ENCODE results near the gene FGFR4.

Gene FGFR4

DNA sequence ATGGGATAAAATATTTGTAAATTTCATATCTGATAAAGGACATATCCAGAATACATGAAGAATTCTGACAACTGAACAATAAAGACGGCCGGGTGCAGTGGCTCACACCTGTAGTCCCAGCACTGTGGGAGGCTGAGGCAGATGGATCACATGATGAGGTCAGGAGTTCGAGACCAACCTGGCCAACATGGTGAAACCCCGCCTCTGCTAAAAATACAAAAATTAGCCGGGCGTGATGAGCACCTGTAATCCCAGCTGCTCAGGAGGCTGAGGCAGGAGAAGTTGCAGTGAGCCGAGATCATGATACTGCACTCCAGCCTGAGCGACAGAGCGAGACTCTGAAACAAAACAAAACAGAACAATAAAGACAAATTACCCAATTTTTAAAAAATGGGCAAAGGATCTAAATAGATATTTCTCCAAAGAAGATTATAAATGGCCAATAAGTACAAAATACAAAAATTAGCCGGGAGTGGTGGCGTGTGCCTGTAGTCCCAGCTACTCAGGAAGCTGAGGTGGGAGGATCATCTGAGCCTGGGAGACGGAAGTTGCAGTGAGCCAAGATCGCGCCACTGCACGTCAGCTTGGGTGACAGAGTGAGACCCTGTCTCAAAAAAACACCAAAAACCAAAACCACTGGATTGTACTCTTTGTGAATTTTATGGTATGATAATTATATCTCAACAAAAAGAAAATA is 37.2 kb downstream of the FGFR4 start:
- Histone ChIP-seq H3K79me2 (ENCODE audit: insufficient read depth, low read length) (no peaks in the 10 kb centered on the region), H3K27me3 (ENCODE audit: low read length) (no peaks in the 10 kb centered on the region), H3K9me2 (replicated peaks; ENCODE audit: insufficient read depth, low read length) (no peaks in the 10 kb centered on the region), H3K27ac (ENCODE audit: low read depth, low read length) (peak overlapping the region; percentile 97), H2AFZ (ENCODE audit: low read depth, low read length, severe bottlenecking) (peak overlapping the region; percentile 46), H3K9me3 (ENCODE audit: insufficient read depth, low read length) (no peaks in the 10 kb centered on the region), H4K20me1 (ENCODE audit: low read depth, low read length) (no peaks in the 10 kb centered on the region), H3F3A (ENCODE audit: insufficient read depth) (peaks cover 40% of the 10 kb centered on the region), H3K4me3 (ENCODE audit: insufficient read depth, low read length, poor library complexity, severe bottlenecking) (peak overlapping the region; percentile 44), H3K36me3 (ENCODE audit: low read length) (no peaks in the 10 kb centered on the region), H3K9ac (ENCODE audit: low read length) (peak overlapping the region; percentile 53), H3K4me2 (ENCODE audit: low read depth, low read length, poor library complexity, severe bottlenecking) (peak overlapping the region; percentile 91)
- TF ChIP-seq CTCF (IDR thresholded peaks at IDR 0.05; ENCODE audit: insufficient read depth, low read length, poor library complexity, severe bottlenecking) (no peak), EZH2phosphoT487 (conservative IDR thresholded peaks at IDR 0.05; ENCODE audit: low read length) (no peak)

GRCh38 chr5:177124486-177124991 is 37.8 kb downstream of the FGFR4 start:
- H3K9ac ChIP-seq (ENCODE audit: low read length) = peak overlapping the region; percentile 53
- no peaks in the 10 kb centered on the region for H3K27me3 ChIP-seq (ENCODE audit: low read length)
- no peaks in the 10 kb centered on the region for H3K79me2 ChIP-seq (ENCODE audit: insufficient read depth, low read length)
- no peaks in the 10 kb centered on the region for H4K20me1 ChIP-seq (ENCODE audit: low read depth, low read length)
- peak overlapping the region; percentile 97 for H3K27ac ChIP-seq (ENCODE audit: low read depth, low read length)
- H3K4me2 ChIP-seq (ENCODE audit: low read depth, low read length, poor library complexity, severe bottlenecking) = peak overlapping the region; percentile 91
- H2AFZ ChIP-seq (ENCODE audit: low read depth, low read length, severe bottlenecking) = peak overlapping the region; percentile 46
- peaks cover 46% of the 10 kb centered on the region for H3F3A ChIP-seq (ENCODE audit: insufficient read depth)
- no peaks in the 10 kb centered on the region for H3K9me3 ChIP-seq (ENCODE audit: insufficient read depth, low read length)
- no peak for TF ChIP-seq EZH2phosphoT487 (conservative IDR thresholded peaks at IDR 0.05; ENCODE audit: low read length)
- no peak for TF ChIP-seq CTCF (IDR thresholded peaks at IDR 0.05; ENCODE audit: insufficient read depth, low read length, poor library complexity, severe bottlenecking)
- H3K4me3 ChIP-seq (ENCODE audit: insufficient read depth, low read length, poor library complexity, severe bottlenecking) = peak overlapping the region; percentile 44
- H3K9me2 ChIP-seq (replicated peaks; ENCODE audit: insufficient read depth, low read length) = no peaks in the 10 kb centered on the region
- H3K36me3 ChIP-seq (ENCODE audit: low read length) = no peaks in the 10 kb centered on the region

GRCh38 chr5:177126771-177127170 is 40.1 kb downstream of the FGFR4 start:
- no peaks in the 10 kb centered on the region for H4K20me1 ChIP-seq (ENCODE audit: low read depth, low read length)
- no peaks in the 10 kb centered on the region for H3K27me3 ChIP-seq (ENCODE audit: low read length)
- H2AFZ ChIP-seq (ENCODE audit: low read depth, low read length, severe bottlenecking) = no peak overlapping the region
- H3K4me2 ChIP-seq (ENCODE audit: low read depth, low read length, poor library complexity, severe bottlenecking) = no peak overlapping the region
- H3F3A ChIP-seq (ENCODE audit: insufficient read depth) = peaks cover 68% of the 10 kb centered on the region
- no peaks in the 10 kb centered on the region for H3K9me2 ChIP-seq (replicated peaks; ENCODE audit: insufficient read depth, low read length)
- TF ChIP-seq EZH2phosphoT487 (conservative IDR thresholded peaks at IDR 0.05; ENCODE audit: low read length) (no peak), CTCF (IDR thresholded peaks at IDR 0.05; ENCODE audit: insufficient read depth, low read length, poor library complexity, severe bottlenecking) (no peak)
- H3K9ac ChIP-seq (ENCODE audit: low read length) = no peak overlapping the region; the same call in 1 of the 2 replicates
- H3K4me3 ChIP-seq (ENCODE audit: insufficient read depth, low read length, poor library complexity, severe bottlenecking) = no peak overlapping the region
- H3K9me3 ChIP-seq (ENCODE audit: insufficient read depth, low read length) = no peaks in the 10 kb centered on the region
- H3K79me2 ChIP-seq (ENCODE audit: insufficient read depth, low read length) = no peaks in the 10 kb centered on the region
- no peaks in the 10 kb centered on the region for H3K36me3 ChIP-seq (ENCODE audit: low read length)
- H3K27ac ChIP-seq (ENCODE audit: low read depth, low read length) = peak overlapping the region; percentile 62

Measured in SU-DHL-6 (cell line).